IgD-negative memory B cell (primary cell): ENCODE results near the gene SCMH1. TPM values are rescaled to one million over a fixed set of nuclear protein-coding genes. Genes with fewer than 3 reads are reported as not detected.
"Not testable (repeated sequence)": the region's sequence is repeated elsewhere in the genome, so short reads cannot be mapped to it uniquely, and the experiment has no call there.

Source experiments
- H3K27ac Mint-ChIP-seq, 3 donors: one replicate each; pipeline ENCODE4 v1.8.0; 2020 to 2022; ENCODE audit warnings: mild to moderate bottlenecking in 3 of 3, mixed read lengths in 3 of 3, moderate library complexity in 1 of 3
- H3K27me3 Mint-ChIP-seq: one replicate; pipeline ENCODE4 v1.8.0; 2021; ENCODE audit warnings: mixed read lengths
- H3K36me3 Mint-ChIP-seq: one replicate; pipeline ENCODE4 v1.8.0; 2020; ENCODE audit warnings: mild to moderate bottlenecking, mixed read lengths
- H3K4me1 Mint-ChIP-seq, 3 donors: one replicate each; pipeline ENCODE4 v1.8.0; 2020 to 2022; ENCODE audit warnings: mixed read lengths in 3 of 3, mild to moderate bottlenecking in 1 of 3
- H3K4me3 Mint-ChIP-seq, 4 donors: one replicate each; pipeline ENCODE4 v1.8.0; 2020 to 2022; ENCODE audit warnings: mild to moderate bottlenecking in 4 of 4, mixed read lengths in 4 of 4, moderate library complexity in 3 of 4
- H3K9me3 Mint-ChIP-seq, 3 donors: one replicate each; pipeline ENCODE4 v1.8.0; 2020 to 2021; ENCODE audit warnings: mixed read lengths in 3 of 3, mild to moderate bottlenecking in 1 of 3
- polyA plus RNA-seq: library from polyadenylated mRNA; unstranded; fragments of 300-500 nt; fragmentation: Illumina TruSeq; gene quantifications from one replicate; pipeline ENCODE4 v1.2.3, GENCODE V29; 2021

The SCMH1 gene
- polyA plus RNA-seq, 1 donor from 2014 or later, result 12.3 TPM

DNA sequence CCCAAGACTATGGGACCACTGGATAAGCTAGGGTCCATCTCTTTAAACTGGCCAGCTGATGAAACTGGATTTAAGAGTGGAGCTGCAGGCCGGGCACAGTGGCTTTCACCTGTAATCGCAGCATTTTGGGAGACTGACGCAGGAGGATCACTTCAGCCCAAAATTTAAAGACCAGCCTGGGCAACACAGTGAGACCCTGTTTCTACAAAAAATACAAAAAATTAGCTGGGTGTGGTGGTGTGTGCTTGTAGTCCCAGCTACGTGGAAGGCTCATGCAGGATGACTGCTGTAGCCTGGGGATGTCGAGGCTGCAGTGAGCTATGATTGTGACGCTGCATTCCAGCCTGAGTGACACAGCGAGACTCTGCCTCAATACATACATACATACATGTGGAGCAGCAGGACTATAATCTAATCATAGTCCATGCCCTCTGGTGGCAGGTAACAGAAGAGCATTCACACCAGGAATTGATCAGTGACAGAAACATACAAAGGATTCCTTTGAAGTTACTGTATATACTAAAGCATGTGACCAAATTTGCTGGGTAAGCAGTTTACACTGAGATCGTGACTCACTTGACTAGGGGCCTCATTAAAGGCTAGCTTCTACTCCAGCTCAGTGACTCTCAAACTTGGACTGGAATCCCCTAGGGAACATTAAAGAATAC, 119.1 kb downstream of the SCMH1 start:
- Mint-ChIP-seq H3K36me3 (peaks cover 2% of the 10 kb centered on the region), H3K27ac (no peak overlapping the region), H3K4me3 (no peak overlapping the region), H3K27me3 (no peaks in the 10 kb centered on the region), H3K4me1 (peaks cover 0 to 3% (median 2%) of the 10 kb centered on the region in 3 donors), H3K9me3 (no peaks in the 10 kb centered on the region)

- no peak overlapping the region for H3K27ac Mint-ChIP-seq
- peaks cover 0 to 3% (median 2%) of the 10 kb centered on the region in 3 donors for H3K4me1 Mint-ChIP-seq
- no peaks in the 10 kb centered on the region for H3K27me3 Mint-ChIP-seq
- H3K36me3 Mint-ChIP-seq, result peaks cover 7% of the 10 kb centered on the region
- no peaks in the 10 kb centered on the region for H3K9me3 Mint-ChIP-seq
- H3K4me3 Mint-ChIP-seq, result no peak overlapping the region
Measured at GRCh38 chr1:41122148-41122547, 120.0 kb downstream of the SCMH1 start.

- peaks cover 0 to 3% (median 2%) of the 10 kb centered on the region in 3 donors for H3K4me1 Mint-ChIP-seq
- H3K27me3 Mint-ChIP-seq, result no peaks in the 10 kb centered on the region
- no peak overlapping the region for H3K27ac Mint-ChIP-seq
- H3K9me3 Mint-ChIP-seq, result no peaks in the 10 kb centered on the region
- H3K4me3 Mint-ChIP-seq, result no peak overlapping the region
- peaks cover 14% of the 10 kb centered on the region for H3K36me3 Mint-ChIP-seq
Measured at GRCh38 chr1:41118645-41119044, 123.5 kb downstream of the SCMH1 start.

GRCh38 chr1:41117241-41117640, 124.9 kb downstream of the SCMH1 start:
- H3K4me3 Mint-ChIP-seq, H3K4me1 Mint-ChIP-seq, H3K27me3 Mint-ChIP-seq, H3K9me3 Mint-ChIP-seq, H3K27ac Mint-ChIP-seq: not testable (repeated sequence)
- peaks cover 14% of the 10 kb centered on the region for H3K36me3 Mint-ChIP-seq

GRCh38 chr1:41110736-41111135, 131.4 kb downstream of the SCMH1 start:
- Mint-ChIP-seq H3K27ac (no peak overlapping the region), H3K27me3 (no peaks in the 10 kb centered on the region), H3K36me3 (peaks cover 17% of the 10 kb centered on the region), H3K4me3 (no peak overlapping the region), H3K4me1 (peaks cover under 1 to 4% (median 3%) of the 10 kb centered on the region in 3 donors), H3K9me3 (peaks cover 0 to 4% (median 0%) of the 10 kb centered on the region in 3 donors)

GRCh38 chr1:41110286-41110685, 131.8 kb downstream of the SCMH1 start:
- Mint-ChIP-seq H3K27ac (peak overlapping the region in 1 of 3 donors; percentile 17), H3K4me3 (peak overlapping the region in 1 of 4 donors; percentile 3), H3K4me1 (peaks cover 4 to 5% (median 5%) of the 10 kb centered on the region in 3 donors), H3K36me3 (peaks cover 19% of the 10 kb centered on the region), H3K27me3 (no peaks in the 10 kb centered on the region), H3K9me3 (peaks cover 0 to 4% (median 0%) of the 10 kb centered on the region in 3 donors)

GRCh38 chr1:41109310-41110197, 132.6 kb downstream of the SCMH1 start:
- Mint-ChIP-seq H3K4me3 (peak overlapping the region in 1 of 4 donors; percentile 3), H3K36me3 (peaks cover 19% of the 10 kb centered on the region), H3K9me3 (peaks cover 0 to 4% (median 0%) of the 10 kb centered on the region in 3 donors), H3K27ac (peak overlapping the region in 1 of 3 donors; percentile 17), H3K27me3 (no peaks in the 10 kb centered on the region), H3K4me1 (peaks cover 6 to 8% (median 6%) of the 10 kb centered on the region in 3 donors)

DNA sequence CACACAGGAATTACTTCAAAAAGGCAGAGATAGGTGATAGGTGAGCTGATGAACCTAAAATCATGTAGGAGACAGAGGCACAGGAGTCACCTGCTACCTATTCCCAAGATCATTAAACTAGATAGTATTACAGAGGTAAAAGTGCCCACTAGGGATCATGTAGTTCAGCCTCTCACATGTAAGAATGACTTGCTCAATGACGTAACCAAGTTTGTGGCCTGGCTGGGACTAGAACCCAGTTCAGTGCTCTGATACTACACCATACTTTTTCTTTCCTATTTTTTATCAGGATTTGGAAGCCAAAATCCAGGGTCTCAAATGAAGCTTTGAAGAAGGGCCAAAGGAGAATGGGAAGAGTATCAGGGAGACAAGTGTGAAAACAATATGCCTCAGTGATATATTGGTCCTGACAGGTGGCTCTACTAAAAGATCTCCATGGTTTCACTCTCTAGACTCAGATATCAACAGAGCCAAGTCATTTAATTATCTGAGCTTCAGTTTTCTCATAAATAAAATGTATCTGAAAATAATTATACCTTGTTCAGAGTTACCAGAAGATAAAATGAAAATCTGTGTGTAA, 133.3 kb downstream of the SCMH1 start:
- no peaks in the 10 kb centered on the region for H3K27me3 Mint-ChIP-seq
- H3K27ac Mint-ChIP-seq, result no peak overlapping the region
- peaks cover 0 to 4% (median 0%) of the 10 kb centered on the region in 3 donors for H3K9me3 Mint-ChIP-seq
- H3K4me1 Mint-ChIP-seq, result peaks cover 13 to 16% (median 14%) of the 10 kb centered on the region in 3 donors
- H3K36me3 Mint-ChIP-seq, result peaks cover 14% of the 10 kb centered on the region
- H3K4me3 Mint-ChIP-seq, result no peak overlapping the region

DNA sequence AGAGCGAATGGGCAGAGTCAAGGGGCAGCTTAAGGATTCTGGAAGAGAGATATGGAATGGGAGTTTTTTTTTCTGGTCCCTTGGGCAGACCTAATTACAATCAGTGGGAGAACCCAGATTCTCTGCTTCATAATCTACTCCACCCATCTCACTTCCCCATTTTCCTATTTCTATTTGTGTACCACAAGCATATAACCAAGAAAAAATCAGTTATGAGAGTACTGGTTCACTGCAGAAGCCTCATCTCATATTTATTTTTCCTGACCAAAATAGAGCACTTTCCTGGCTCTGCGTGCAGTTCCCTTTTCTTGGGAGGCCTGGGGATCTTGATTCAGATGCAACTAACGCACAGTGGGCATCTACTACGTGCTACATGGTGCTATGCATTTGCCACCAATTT, 138.3 kb downstream of the SCMH1 start:
- H3K36me3 Mint-ChIP-seq, result peaks cover 13% of the 10 kb centered on the region
- H3K4me3 Mint-ChIP-seq, result peak overlapping the region; percentile 0 to 73 (median 44)
- H3K9me3 Mint-ChIP-seq, result peaks cover 0 to 4% (median 0%) of the 10 kb centered on the region in 3 donors
- H3K27me3 Mint-ChIP-seq, result no peaks in the 10 kb centered on the region
- peaks cover 13 to 30% (median 23%) of the 10 kb centered on the region in 3 donors for H3K4me1 Mint-ChIP-seq
- H3K27ac Mint-ChIP-seq, result peak overlapping the region in 1 of 3 donors; percentile 40

- Mint-ChIP-seq H3K4me3 (peak overlapping the region in 1 of 4 donors; percentile 47), H3K36me3 (peaks cover 11% of the 10 kb centered on the region), H3K9me3 (peaks cover 0 to 4% (median 0%) of the 10 kb centered on the region in 3 donors), H3K4me1 (peaks cover 13 to 30% (median 23%) of the 10 kb centered on the region in 3 donors), H3K27me3 (no peaks in the 10 kb centered on the region), H3K27ac (peak overlapping the region in 2 of 3 donors; percentile 4 to 66)
Measured at GRCh38 chr1:41102653-41103052, 139.5 kb downstream of the SCMH1 start.

- Mint-ChIP-seq H3K4me1 (peaks cover 13 to 30% (median 23%) of the 10 kb centered on the region in 3 donors), H3K4me3 (peak overlapping the region in 1 of 4 donors; percentile 7), H3K27ac (peak overlapping the region in 2 of 3 donors; percentile 4 to 66), H3K9me3 (peaks cover 0 to 2% (median 0%) of the 10 kb centered on the region in 3 donors), H3K36me3 (peaks cover 10% of the 10 kb centered on the region), H3K27me3 (no peaks in the 10 kb centered on the region)
Measured at GRCh38 chr1:41101950-41102607, 140.0 kb downstream of the SCMH1 start.

GRCh38 chr1:41101076-41101475, 141.0 kb downstream of the SCMH1 start:
- Mint-ChIP-seq H3K27ac (no peak overlapping the region), H3K4me3 (no peak overlapping the region), H3K9me3 (no peaks in the 10 kb centered on the region), H3K36me3 (peaks cover 3% of the 10 kb centered on the region), H3K4me1 (peaks cover 13 to 30% (median 23%) of the 10 kb centered on the region in 3 donors), H3K27me3 (no peaks in the 10 kb centered on the region)

- H3K4me3 Mint-ChIP-seq, result no peak overlapping the region
- H3K9me3 Mint-ChIP-seq, result no peaks in the 10 kb centered on the region
- peaks cover 13 to 24% (median 21%) of the 10 kb centered on the region in 3 donors for H3K4me1 Mint-ChIP-seq
- H3K36me3 Mint-ChIP-seq, result peaks cover 1% of the 10 kb centered on the region
- H3K27ac Mint-ChIP-seq, result no peak overlapping the region
- H3K27me3 Mint-ChIP-seq, result no peaks in the 10 kb centered on the region
Measured at GRCh38 chr1:41100170-41100569, 141.9 kb downstream of the SCMH1 start.

DNA sequence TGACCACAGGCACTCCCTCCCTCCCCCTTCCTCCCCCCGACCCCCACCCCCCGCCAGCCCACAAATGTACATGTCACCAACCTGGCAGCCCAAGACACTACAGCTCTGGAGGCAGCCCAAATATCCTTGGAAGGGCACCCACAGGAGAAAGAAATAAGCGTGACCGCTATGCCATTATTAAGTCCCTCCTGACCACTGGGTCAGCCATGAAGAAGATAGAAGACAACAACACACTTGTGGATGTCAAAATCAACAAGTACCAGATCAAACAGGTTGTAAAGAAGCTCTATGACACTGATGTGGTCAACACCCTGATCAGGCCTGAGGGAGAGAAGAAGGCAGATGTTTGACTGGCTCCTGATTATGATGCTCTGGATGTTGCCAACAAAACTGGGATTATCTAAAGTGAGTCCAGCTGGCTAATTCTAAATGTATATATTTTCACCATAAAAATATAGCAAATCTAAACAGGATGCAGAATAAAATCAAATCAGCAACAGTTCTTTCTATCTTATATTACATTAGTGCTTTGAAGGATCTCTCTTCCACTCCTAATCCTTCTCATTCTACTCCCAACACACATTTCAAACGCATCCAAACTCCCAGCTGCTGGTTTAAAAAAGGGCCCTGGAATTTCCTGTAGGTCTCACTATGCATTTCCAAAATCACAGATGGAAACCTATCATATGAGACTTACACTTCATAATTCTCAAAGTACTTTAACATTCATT, 143.2 kb downstream of the SCMH1 start:
- peaks cover 5 to 15% (median 13%) of the 10 kb centered on the region in 3 donors for H3K4me1 Mint-ChIP-seq
- no peaks in the 10 kb centered on the region for H3K27me3 Mint-ChIP-seq
- H3K27ac Mint-ChIP-seq, result peak overlapping the region in 1 of 3 donors; percentile 19
- peaks cover 1% of the 10 kb centered on the region for H3K36me3 Mint-ChIP-seq
- H3K9me3 Mint-ChIP-seq, result no peaks in the 10 kb centered on the region
- H3K4me3 Mint-ChIP-seq, result no peak overlapping the region
